HG03025 (cell line): ENCODE measurements around the gene TAS2R30.
"Not testable (repeated sequence)": the region's sequence is repeated elsewhere in the genome, so short reads cannot be mapped to it uniquely, and the experiment has no call there.

Experiments
- ATAC-seq: cut with Tn5 transposase; IDR thresholded peaks from one replicate; pipeline ENCODE4 v1.9.1; 2021; ENCODE audit warnings: mild to moderate bottlenecking, moderate library complexity; ENCODE audit not compliant: unreplicated experiment, low FRiP score

The TAS2R30 gene

DNA sequence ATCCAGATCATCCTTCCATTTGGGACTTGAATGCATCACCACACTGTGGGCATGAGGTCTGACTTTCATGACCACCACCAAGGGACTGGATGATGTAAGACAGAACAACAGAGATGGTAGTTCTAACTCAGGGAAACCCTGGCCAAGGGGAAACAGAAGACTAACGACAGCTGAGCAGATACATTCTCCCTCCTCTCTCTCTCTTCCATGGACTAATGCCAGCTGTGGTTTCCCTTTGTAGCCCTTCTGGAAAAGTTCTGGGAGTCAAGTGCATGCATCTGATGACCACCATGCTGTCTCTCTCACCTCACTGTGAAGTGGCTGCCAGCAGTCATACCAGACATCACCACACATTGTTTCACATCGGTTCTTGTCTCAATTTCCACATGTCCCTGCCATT, 3.4 kb downstream of the TAS2R30 start:
- no peak for ATAC-seq

DNA sequence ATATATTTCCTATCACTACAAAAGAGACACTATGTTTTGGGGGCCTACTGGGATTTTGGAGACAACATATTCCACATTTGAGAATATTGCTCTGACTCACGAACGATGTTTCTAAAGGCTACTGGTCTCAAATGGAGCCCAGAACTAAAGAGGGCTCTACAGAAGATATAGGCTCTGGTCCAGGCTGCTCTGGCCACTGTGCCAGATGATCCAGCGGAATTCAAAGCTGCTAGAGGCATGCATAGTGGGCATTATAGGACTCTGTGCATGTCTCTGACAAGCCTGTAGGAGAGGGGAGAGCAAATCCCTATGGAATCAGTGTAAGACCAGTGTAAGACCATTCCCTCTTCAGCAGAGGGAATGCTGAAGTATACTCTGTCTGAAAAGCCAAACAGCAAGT, 4.1 kb downstream of the TAS2R30 start:
- no peak for ATAC-seq

DNA sequence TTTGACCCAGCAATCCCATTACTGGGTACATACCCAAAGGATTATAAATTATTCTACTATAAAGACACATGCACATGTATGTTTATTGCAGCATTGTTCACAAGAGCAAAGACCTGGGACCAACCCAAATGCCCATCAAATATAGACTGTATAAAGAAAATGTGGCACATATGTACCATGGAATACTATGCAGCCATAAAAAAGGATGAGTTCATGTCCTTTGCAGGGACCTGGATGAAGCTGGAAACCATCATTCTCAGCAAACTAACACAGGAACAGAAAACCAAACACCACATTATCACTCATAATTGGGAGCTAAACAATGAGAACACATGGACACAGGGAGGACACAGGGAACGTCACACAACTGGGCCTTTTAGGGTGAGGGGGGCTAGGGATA, 20.3 kb downstream of the TAS2R30 start:
- ATAC-seq = not testable (repeated sequence)

DNA sequence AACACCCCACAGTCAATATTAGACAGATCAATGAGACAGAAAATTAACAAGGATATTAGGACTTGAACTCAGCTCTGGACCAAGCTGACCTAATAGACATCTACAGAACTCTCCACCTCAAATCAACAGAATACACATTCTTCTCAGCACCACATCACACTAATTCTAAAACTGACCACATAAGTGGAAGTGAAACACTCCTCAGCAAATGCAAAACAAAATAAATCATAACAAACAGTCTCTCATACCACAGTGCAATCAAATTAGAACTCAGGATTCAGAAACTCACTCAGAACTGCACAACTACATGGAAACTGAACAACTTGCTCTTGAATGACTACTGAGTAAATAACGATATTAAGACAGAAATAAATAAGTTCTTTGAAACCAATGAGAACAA, 23.2 kb downstream of the TAS2R30 start:
- ATAC-seq = not testable (repeated sequence)

DNA sequence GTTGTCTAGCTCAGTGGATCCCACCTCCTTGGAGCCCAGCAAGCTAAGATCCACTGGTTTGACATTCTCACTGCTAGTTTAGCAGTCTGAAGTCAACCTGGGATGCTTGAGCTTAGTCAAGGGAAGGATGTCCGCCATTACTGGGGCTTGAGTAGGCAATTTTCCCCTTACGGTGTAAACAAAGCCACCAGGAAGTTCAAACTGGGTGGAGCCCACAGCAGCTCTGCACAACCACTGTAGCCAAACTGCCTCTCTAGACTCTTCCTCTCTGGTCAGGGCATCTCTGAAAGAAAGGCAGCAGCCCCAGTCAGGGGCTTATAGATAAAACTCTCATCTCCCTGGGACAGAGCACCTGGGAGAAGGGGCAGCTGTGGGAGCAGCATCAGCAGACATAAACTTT, 25.6 kb downstream of the TAS2R30 start:
- ATAC-seq = no peak

DNA sequence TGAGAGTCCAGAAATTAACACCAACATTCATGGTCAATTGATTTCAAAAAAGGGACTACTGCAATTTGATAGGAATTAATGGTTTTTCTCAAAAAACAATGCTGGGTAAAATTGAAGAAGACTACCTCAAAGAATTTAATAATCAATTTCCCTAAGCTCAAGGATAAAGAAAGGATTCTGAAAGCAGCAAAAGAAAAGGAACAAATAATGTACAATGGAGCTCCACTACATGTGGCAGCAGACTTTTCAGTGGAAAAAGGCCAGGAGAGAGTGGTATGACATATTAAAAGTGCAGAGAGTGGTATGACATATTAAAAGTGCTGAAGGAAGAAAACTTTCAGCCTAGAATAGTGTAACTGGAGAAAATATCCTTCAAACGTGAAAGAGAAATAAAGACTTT, 26.7 kb downstream of the TAS2R30 start:
- ATAC-seq = no peak

DNA sequence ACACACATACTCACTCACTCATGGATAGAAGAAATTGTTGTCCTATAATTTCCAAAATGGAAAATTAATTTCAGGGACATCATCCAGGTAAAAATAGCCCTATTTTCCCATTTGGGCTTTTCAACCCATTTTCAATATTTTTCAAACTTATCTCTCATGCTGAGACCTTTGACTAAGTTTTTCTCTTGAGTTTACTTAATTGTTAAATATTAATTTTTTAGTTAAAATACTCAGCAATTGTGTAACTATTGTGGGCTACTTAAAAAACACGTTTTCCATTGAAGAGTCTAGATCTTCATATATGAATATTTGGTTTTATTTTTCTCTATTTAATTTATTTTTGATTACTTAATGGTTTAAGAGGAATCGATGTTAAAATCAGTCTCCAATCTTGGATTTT, 28.2 kb downstream of the TAS2R30 start:
- ATAC-seq = no peak

DNA sequence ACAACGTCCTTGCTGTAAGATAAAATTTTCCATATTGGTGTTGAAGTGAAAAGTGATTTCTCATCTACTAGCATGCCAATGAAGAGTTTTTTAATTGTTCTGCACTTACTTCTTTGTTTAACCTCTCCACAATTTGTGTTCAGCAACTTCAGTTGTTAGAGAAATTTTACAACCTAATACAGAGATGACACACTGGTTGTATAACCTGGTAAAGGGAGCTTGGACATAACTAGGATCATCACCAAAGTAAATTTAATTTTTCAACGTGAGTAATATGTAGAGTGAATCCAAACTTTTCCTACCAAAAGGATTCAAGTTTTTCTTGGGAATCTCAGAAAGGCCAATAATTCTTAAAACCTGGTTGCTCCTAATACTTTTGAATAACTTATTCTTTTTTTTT, 28.9 kb downstream of the TAS2R30 start:
- ATAC-seq = no peak

DNA sequence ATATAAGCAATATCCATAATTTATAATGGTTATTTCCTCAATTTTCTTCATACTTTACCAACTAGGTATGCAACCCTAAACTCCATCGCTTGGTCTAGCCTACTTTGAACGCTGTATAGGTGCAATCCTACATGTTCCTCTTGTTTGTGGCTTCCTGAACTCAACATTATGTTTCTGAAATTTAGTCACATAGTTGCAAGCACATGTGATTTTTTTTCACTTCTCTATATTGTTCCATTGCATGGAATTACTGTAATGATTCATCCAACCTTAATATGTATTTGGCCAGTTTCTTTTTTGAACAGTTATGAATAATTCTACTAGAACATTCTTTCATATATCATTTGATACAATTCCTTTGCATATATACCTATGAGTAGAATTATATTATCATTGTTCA, 39.5 kb downstream of the TAS2R30 start:
- ATAC-seq = not testable (repeated sequence)

DNA sequence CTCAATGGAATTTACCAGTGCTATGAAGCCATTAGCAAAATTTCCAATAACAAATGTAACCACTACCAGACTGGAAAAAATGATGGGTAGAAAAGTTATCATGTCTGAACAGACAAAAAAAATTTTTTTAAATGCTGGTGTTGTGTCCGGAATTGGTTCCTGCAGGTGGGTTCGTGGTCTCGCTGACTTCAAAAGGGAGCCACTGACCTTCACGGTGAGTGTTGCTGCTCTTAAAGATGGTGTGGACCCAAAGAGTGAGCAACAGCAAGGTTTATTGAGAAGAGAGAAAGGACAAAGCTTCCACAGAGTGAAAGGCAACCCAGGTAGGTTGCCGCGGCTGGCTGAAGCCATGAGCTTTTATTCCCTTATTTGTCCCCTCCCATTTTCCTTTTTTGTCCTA, 42.3 kb downstream of the TAS2R30 start, which contains the start of gene TAS2R43:
TAS2R43 (minus strand) TSS at position 186 of the 400 bp plus-strand sequence; CDS start at position 102, 84 bp downstream.
- no peak for ATAC-seq

DNA sequence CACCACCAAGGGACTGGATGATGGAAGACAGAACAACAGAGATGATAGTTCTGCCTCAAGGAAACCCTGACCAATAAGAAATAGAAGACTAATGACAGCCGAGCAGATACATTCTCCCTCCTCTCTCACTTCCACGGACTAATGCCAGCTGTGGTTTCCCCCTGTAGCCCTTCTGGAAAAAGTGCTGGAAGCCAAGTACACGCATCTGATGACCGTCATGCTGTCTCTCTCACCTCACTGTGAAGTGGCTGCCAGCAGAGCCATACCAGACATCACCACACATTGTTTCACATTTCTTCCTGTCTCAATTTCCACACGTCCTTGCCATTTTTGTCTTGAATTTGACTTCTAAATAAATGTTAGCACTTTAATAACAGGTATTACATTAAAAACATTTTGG, 45.2 kb downstream of the TAS2R30 start:
- ATAC-seq = no peak

DNA sequence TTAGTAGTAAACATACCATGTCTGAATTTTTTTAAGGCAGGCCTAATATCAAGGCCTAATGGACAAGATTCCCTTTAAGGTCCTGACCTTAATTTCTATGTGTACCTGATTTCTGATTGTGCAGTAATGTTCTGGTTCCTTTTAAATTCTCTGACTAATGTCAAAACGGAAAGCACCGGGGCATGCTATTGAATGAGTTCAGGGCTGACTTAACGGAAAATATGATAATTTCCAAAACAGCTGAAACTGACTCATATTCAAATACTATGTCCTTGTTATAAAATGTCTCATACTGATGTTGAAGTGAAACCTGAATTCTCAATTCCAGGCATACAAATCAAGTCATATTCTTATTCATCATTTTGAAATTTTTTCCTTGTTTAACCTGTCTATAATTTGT, 49.0 kb downstream of the TAS2R30 start:
- ATAC-seq = no peak
